WTC11 (cell line): ENCODE measurements around the gene ADGRV1. TPM values are rescaled to one million over a fixed set of nuclear protein-coding genes. Genes with fewer than 3 reads are reported as not detected.

Source experiments
- ATAC-seq: fragments of 200-7000 bp; cut with Tn5 transposase; 2 replicates; pipeline ENCODE4 v1.10.0; 2021; ENCODE audit warnings: mild to moderate bottlenecking, moderate library complexity
- CTCF ChIA-PET: fragments of 300-600 bp; sonication (Branson Sonifier 250); formaldehyde crosslinking; loops from one replicate; lab custom pipeline; 2021; ENCODE audit warnings: antibody characterized with exemption; lab: Charles Lee
- POLR2A ChIA-PET: fragments of 350-600 bp; sonication (Branson Sonifier 250); formaldehyde crosslinking; loops from one replicate; lab custom pipeline; 2021; ENCODE audit warnings: antibody characterized with exemption; lab: Charles Lee
- DNase-seq: peaks from one replicate; pipeline ENCODE4 v3.0.0; 2021; ENCODE audit warnings: low spot score
- H3K27ac Mint-ChIP-seq: 2 replicates; pipeline ENCODE4 v1.8.0; 2021; ENCODE audit warnings: mixed read lengths
- H3K27me3 Mint-ChIP-seq: 2 replicates; pipeline ENCODE4 v1.8.0; 2021; ENCODE audit warnings: low read depth, mild to moderate bottlenecking, moderate library complexity, mixed read lengths
- H3K36me3 Mint-ChIP-seq: 2 replicates; pipeline ENCODE4 v1.8.0; 2021; ENCODE audit warnings: mixed read lengths
- H3K4me1 Mint-ChIP-seq: 2 replicates; pipeline ENCODE4 v1.8.0; 2022; ENCODE audit warnings: mixed read lengths
- H3K4me3 Mint-ChIP-seq: 2 replicates; pipeline ENCODE4 v1.8.0; 2021; ENCODE audit warnings: mild to moderate bottlenecking, moderate library complexity, mixed read lengths
- H3K9me3 Mint-ChIP-seq: 2 replicates; pipeline ENCODE4 v1.8.0; 2021; ENCODE audit warnings: mixed read lengths
- ARID4B ChIP-seq: sonication (generic); formaldehyde crosslinking; IDR thresholded peaks from 2 replicates; pipeline ENCODE4 v1.8.0; 2023; ENCODE audit warnings: missing genetic modification reagents, mild to moderate bottlenecking, borderline replicate concordance
- ATF2 ChIP-seq: sonication (generic); formaldehyde crosslinking; IDR thresholded peaks from 2 replicates; pipeline ENCODE4 v1.8.1; 2022; ENCODE audit warnings: low read depth, missing genetic modification reagents, borderline replicate concordance
- CREM ChIP-seq: sonication (generic); formaldehyde crosslinking; IDR thresholded peaks from 2 replicates; pipeline ENCODE4 v1.8.1; 2022; ENCODE audit warnings: mild to moderate bottlenecking, missing genetic modification reagents, moderate library complexity
- CTCF ChIP-seq: fragments of 200-600 bp; IDR thresholded peaks from 2 replicates; pipeline ENCODE4 v1.8.0; 2022; ENCODE audit warnings: antibody characterized with exemption
- EMX1 ChIP-seq: fragments of 250-450 bp; sonication (Bioruptor Pico); IDR thresholded peaks from 2 replicates; pipeline ENCODE4 v1.8.0; 2021; ENCODE audit warnings: mild to moderate bottlenecking
- ESRRA ChIP-seq: sonication (generic); formaldehyde crosslinking; IDR thresholded peaks from 2 replicates; pipeline ENCODE4 v1.8.1; 2022; ENCODE audit warnings: mild to moderate bottlenecking, missing genetic modification reagents, borderline replicate concordance
- MAX ChIP-seq: sonication (generic); formaldehyde crosslinking; IDR thresholded peaks from 2 replicates; pipeline ENCODE4 v1.8.0; 2022; ENCODE audit warnings: mild to moderate bottlenecking, missing genetic modification reagents
- SMAD4 ChIP-seq: sonication (generic); formaldehyde crosslinking; IDR thresholded peaks from 2 replicates; pipeline ENCODE4 v1.8.0; 2022; ENCODE audit warnings: mild to moderate bottlenecking, missing genetic modification reagents
- USF1 ChIP-seq: sonication (generic); formaldehyde crosslinking; IDR thresholded peaks from 2 replicates; pipeline ENCODE4 v1.8.0; 2022; ENCODE audit warnings: mild to moderate bottlenecking, missing genetic modification reagents
- ZNF232 ChIP-seq: sonication (generic); formaldehyde crosslinking; IDR thresholded peaks from 2 replicates; pipeline ENCODE4 v1.8.0; 2022; ENCODE audit warnings: mild to moderate bottlenecking, missing genetic modification reagents
- ZNF263 ChIP-seq: sonication (generic); formaldehyde crosslinking; IDR thresholded peaks from 2 replicates; pipeline ENCODE4 v1.8.1; 2022; ENCODE audit warnings: low read depth, mild to moderate bottlenecking, moderate library complexity, missing genetic modification reagents
- ZNF396 ChIP-seq: fragments of 250-450 bp; sonication (Bioruptor Pico); IDR thresholded peaks from 2 replicates; pipeline ENCODE4 v1.8.0; 2021; ENCODE audit warnings: mild to moderate bottlenecking, moderate library complexity, borderline replicate concordance
- ZNF416 ChIP-seq: fragments of 250-450 bp; sonication (Bioruptor Pico); IDR thresholded peaks from 2 replicates; pipeline ENCODE4 v1.9.0; 2021; ENCODE audit warnings: mild to moderate bottlenecking, inconsistent platforms
- ZNF425 ChIP-seq: fragments of 250-450 bp; sonication (Bioruptor Pico); conservative IDR thresholded peaks from 2 replicates; pipeline ENCODE4 v1.9.0; 2021; ENCODE audit warnings: mild to moderate bottlenecking
- ZNF671 ChIP-seq: fragments of 250-450 bp; sonication (Bioruptor Pico); IDR thresholded peaks from 2 replicates; pipeline ENCODE4 v1.8.0; 2021; ENCODE audit warnings: mild to moderate bottlenecking
- total RNA-seq: library from RNA; stranded (reverse); gene quantifications from 3 replicates; pipeline ENCODE4 v1.2.3, GENCODE V29; 2021

Gene ADGRV1
- total RNA-seq, 1 experiment from 2014 or later, result 74.5 TPM

GRCh38 chr5:91031402-91031752 is 472.8 kb downstream of the ADGRV1 start (continued):
- TF ChIP-seq CTCF (no peak), ARID4B (CRISPR knock-in tag) (no peak), EMX1 (CRISPR knock-in tag) (no peak), ZNF416 (CRISPR knock-in tag) (no peak)

GRCh38 chr5:91032125-91032524 is 473.5 kb downstream of the ADGRV1 start:
- Mint-ChIP-seq H3K27ac (no peak overlapping the region; the same call in 1 of the 2 replicates), H3K4me3 (no peak overlapping the region), H3K9me3 (no peaks in the 10 kb centered on the region), H3K4me1 (peaks cover 19% of the 10 kb centered on the region), H3K36me3 (no peaks in the 10 kb centered on the region), H3K27me3 (no peaks in the 10 kb centered on the region)
- ChIA-PET CTCF (no interaction called here), POLR2A (no interaction called here)
- TF ChIP-seq MAX (no peak), ZNF396 (CRISPR knock-in tag) (no peak), ATF2 (CRISPR knock-in tag) (no peak), ESRRA (no peak), USF1 (CRISPR knock-in tag) (no peak), ZNF232 (CRISPR knock-in tag) (no peak), CREM (no peak), ZNF425 (no peak), ZNF671 (no peak), ZNF263 (no peak), SMAD4 (no peak)
- DNase-seq (no peak), ATAC-seq (no peak)
